NCI-H510A (cell line): ENCODE data around the gene DPF3.
A peak's percentile ranks its signal among the peaks of the same experiment; 100 is the strongest.

Experiments used
- DNase-seq: peaks from one replicate; lab custom pipeline; 2025; lab: John Stamatoyannopoulos, UW

DPF3 gene

DNA sequence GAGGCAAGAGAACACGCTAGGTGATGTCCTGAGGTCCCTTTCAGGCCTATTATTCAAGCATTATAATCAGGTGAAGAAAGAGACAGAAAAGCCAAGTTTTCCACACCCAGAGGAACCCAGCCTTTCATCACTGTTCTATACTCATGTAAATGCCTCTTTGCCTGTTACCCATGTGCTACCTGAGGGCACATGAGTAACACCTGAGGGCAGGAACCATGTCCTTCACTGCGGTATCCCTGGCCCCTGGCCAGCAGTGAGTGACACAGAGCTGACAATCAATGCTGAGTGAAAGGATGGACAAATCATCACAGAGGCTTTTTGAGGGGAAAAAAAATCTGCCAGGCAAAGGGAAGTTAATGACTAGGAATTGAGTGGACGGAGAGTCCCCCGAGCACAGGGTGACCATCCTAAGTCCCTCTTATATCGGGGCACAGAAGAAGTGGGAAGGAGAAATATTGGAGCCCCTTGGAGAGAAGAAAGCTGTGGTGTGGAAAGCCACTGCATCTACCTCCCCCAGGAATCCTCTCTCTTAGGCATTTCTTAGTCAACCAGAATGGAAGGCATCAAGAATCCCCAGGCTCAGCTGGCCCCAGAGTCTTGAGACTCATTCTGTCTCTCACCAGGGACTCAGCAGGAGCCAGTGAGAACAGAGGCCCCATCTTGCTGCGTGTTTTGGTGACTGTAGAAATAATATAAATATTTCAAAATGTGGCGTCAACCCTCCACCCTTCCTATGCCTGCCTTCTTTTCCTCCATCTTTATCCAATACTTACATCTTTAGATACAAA, 212.9 kb downstream of the DPF3 start:
- DNase-seq = no peak

DNA sequence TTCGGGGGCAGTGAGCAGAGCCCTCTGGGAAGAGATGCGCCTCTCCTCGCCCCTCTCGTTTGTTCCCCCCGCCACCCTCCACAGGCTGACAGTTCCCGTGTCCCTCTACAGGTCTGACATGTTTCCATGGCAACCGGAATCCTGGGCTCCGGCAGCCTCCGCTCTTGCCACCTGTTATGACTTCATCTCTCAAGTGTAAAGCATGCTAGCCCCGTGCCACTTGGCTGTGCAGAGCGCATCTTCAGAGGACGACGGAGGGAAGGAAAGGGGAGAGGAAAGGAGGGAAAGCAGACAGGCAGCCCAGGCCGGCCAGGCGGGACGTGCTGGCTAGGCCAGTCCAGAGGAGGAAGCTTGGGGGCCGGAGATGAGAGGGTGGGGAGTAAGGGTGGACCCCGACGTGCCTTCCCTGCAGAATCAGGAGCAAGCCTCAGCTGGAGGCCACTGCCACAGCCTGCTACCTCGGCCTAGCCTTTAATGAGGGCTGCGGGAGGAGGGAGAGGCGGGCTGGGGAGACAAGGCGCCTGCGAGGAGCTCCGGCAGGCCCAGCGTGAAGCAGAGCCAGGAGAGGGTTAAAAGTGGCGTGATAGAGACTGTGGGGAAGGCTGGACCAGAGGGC, 214.3 kb downstream of the DPF3 start:
- peak; percentile 1 for DNase-seq

DNA sequence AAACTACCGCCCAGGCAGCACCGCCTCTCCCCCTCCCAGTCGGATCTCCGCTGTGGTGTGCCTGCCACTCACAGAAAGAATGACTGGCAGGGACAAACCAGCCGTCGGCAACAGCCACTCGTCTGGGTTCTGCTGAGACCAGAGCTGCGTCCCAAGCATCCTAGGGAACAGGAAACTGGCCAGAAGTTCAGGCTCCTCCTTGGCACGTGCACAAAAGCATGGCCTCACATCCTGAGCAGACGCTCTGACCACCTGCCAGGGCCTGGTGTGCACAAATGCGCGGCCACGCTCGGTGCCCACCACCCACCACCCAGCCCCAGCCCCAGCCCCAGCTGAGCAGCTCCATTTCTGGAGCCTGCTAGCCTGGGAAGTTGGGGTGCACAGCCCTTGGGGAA, 214.8 kb downstream of the DPF3 start:
- DNase-seq = no peak

DNA sequence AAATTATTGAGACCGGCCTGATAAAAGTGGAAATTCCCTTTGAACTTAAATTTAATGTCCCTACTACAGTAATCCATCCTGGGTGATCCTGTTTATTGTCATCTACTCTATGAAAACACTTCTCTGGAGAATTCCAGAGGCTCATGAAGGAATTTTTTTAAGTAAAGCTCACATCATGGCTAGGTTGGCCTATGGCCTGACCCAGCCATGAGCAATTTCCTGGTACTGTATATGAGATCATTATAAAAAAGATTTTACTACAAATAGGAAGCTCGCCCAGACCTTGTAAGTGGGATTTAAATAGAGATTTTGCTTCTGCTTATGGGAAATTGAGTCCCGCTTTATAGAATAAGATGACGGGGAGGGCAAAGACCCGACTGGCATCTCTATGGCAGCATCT, 215.5 kb downstream of the DPF3 start:
- DNase-seq = no peak

DNA sequence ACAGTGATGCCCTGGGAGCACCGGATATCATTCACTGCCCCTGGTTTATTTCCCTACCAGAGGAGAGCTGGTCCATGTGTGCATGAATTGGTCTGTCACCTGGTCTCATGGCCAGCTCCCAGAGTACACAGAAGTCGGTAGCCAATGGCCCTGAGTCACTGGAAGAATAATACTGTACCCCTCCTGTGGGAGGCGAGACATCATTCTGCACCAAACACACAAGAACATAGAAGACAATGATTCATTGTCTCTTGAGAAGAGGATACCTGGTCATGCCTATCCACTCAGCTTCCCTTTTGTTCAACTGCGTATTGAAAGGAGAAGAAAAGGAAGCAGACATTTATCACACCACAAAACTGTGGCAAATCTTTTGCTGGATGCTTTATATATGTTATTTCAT, 216.2 kb downstream of the DPF3 start:
- no peak for DNase-seq

DNA sequence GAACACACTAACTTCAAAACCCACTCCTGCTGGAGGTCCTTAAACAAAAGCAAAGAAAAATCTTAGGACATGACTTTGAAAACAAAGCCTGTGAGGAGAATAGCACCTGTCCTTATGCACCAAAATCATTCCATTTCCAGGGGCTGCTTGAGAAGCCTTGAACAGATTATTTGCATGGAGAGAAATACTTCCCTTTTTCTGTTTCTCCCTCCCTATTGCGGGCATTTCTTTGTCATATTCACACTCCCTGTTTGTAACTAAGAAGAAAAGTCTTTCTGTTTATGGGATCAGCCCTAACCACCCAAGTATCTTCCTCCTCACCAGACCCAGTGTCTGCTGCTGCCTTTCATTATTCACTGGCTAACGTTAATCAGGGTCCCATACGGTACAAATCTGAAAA, 218.8 kb downstream of the DPF3 start:
- no peak for DNase-seq

DNA sequence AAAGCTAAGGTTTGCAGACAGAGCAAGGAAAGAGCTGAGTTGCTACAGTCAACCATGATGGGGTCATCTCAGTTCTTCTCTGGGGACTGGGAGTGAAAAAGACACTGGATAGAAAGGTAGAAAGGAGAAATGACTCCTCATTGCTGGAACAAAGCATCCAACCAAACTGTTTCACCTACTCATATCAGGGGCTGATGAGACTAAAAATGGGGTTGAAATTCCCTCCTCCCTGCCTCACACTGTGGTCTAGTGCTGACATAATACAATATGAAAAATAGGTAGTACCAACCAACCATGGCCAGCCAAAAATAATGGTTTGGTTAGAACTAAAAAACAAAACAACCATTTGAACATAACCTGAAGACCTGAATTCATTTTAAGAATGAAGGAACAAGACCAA, 220.7 kb downstream of the DPF3 start:
- DNase-seq = no peak

DNA sequence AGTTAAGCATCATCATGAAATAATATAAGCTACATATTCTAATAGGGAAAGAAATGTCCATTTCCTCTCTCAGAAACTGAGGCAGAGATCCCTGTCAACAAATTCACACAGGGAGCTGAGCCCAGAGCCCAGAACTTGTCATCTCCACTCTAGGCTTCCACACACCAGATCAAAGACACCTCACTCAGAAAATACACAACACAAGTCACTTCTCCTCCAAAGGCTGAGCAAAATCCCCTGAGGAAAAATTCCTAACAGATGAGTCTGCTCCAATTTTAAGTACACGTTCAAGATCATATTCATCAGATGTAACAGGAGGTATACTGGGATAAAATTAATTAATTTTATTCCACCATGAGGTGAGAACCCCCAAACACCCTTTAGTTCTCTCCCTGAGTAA, 227.3 kb downstream of the DPF3 start:
- DNase-seq = no peak

DNA sequence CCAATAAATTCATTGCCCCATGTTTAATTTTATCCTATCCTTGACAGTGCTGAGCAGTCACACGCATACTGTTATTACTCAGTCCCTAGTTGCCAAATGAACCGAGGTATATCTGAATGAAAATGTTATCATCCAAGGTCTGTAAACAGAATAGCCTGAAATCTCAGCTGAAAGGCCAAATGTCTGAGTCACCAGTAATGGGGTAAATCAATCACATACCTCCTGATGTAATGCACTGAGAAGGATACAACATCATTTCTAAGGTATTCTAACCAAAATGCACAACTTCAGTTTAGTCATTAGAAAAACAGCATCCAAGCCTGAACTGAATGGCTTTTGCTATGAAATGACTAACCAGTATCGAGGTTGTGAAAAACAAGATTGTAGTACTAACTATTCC, 228.6 kb downstream of the DPF3 start:
- DNase-seq = no peak

DNA sequence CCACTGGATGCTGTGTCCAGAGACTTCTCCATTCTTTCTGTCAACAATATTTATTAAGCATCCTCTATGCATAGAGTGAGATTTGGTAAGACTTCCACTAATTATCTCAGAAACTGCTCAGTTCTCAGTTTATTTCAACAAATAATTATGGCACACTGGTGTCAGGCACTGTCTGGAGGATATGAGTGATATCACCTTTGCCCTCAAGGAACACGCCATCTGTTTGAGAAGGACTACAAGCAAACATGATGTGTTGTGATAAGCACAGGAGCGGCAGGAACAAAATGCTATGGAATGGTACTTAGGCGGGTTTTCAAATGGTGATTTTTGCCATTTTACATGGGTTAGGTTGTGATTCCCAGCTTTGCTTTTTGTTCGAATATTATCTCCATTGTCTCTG, 229.2 kb downstream of the DPF3 start:
- DNase-seq = no peak

DNA sequence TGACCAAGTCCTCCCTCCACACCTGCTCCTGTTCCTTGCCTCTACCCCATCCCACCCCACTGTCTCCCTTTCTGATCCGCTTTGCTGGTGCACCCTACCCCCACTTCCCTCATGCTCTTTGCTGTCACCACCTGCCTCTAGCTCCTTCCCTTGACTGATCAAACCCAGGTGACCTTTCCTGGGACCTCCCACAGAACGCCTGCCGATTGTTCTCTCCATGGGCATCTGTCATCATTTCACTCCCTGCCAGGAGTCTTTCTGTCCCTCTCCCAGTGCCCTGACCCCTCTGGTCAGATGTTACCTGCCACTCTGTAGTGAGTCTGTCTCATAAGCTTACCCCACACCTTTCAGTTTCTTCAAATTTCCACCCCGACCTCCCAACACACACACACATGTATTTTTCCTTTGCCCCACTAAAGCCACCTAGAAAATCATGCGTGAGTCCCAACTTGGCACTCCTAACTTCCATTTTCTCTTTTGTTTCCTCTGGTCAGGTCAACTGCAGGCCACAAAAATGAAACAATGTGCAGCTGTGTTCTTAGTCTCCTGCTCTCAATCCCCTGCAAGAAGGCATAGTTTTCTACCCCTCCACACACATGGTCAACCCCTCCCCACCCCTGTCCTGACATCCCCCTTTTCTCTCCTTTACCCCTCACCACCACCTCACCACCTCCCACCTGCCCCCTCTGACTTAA, 229.8 kb downstream of the DPF3 start:
- DNase-seq = no peak

DNA sequence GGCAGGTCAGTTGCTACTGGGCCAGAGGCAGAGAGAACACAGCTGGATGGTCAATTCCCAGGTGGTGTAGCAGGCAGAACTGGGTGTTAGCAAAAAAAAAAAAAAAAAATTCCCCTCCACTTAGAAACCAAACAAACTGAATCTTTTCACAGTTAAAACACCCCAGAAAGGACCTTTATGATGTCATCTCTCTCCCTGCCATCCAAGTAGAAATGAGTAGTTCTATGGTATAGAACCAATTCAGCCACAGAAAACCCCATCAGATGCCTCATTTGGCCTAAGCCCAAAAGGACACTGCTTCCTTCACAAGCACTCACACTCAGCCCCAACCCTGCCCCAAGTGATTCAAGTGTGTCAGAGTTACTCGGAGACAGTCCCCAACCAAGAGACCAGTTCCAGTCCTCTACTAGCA, 230.8 kb downstream of the DPF3 start:
- DNase-seq = no peak

DNA sequence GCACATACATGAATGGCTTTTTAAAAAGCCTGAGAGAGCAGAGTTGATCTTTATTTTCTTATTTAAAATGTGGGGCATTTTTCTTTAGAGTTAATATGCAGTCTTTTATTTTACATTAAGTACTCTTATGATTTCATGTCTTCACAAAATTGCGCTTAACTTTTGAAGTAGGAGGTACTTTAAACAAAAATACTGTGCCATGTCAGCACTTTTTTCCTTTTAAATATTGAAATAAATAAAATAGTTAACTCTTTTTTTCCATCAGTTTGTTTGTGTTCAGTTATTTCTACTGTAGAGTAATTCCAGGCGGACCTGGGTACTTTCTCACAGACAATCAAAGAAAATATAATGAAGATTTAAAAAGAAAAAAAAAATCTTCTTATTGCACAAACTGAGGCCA, 231.7 kb downstream of the DPF3 start:
- no peak for DNase-seq

DNA sequence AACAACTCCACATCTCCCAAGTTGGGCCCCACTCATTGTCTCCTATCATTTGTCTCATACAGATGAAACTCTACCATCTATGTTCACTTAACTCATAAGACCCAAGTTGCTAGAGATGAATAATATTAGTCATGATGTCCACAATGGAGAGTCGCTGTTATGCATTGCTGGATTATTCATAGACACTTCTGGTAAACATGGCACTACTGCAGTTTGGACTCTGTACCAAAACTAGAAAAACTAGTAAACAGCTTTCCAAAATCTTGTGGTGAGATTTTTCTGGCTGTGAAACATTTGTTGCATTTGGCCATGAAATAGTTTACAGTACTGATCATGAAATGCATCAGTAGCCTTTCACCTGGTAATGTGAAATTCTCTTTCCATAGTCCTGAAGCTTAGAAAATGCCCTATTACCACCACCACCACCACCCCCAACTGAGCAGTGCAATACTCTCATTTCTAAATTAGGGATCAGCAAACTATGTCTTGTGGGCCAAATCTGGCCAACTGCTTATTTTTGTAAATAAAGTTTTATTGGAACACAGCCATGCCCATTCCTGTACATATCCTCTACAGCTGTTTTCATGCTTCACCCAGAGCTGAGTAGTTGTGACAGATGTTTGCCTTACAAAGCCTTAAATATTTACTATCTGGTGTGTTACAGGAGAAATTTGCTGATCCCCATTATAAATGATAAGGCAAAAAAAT, 236.5 kb downstream of the DPF3 start:
- no peak for DNase-seq

DNA sequence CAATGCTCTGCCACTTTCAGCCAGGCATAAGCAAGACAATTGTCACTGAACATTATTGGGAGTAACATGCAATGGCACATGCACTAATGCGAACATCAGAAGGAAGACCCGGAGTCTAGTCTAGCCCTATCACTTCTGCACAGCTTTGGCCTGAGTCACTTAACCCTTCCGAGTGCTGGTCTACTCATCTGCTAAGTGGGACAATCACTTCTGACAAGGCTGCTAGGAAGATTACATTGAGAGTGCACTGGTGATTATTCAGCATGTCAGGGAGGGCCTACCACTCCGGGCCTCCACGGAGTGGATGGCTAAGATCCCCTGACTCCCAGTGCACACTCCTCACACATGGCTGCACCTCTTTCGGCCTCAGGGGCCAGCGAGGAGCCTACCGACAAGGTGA, 240.9 kb downstream of the DPF3 start:
- no peak for DNase-seq

DNA sequence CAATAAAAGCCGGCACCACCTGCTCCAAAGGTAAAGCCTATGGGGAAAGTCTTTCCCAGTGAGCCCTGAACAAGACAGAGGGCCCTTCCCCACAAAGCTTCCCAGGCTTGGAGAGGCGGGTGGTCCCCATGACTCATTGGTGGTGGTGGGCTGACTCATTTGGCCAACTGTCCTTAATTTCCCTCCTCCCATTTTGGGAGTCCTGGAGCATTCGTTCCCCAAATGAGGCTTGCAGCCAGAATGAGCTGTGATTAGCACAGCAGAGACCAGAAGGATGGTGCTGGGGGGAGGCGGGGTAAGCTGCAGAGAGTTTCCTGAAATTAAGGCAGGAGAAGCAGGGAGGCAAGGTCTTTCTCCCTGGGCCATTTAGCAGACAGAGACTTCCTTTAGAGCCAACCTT, 241.7 kb downstream of the DPF3 start:
- DNase-seq = no peak

DNA sequence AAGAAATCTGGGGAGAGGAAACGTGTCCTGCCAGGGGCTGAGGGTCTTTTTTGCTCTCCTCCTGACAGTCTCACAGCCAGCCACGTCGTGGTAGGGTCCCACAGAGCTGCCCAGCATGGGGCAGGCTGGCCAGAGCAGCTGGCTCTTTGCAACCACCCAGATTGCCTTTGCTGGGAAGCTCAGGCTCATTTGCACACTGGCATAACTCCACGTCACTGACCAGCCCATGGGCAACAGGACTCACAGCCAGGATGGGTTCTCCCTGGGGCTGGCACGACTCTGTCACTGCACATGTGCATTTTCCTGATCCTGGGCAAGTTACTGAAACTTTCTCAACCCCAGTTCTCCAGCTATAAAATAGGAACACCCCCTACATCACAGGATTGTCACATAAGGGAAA, 242.2 kb downstream of the DPF3 start:
- no peak for DNase-seq

DNA sequence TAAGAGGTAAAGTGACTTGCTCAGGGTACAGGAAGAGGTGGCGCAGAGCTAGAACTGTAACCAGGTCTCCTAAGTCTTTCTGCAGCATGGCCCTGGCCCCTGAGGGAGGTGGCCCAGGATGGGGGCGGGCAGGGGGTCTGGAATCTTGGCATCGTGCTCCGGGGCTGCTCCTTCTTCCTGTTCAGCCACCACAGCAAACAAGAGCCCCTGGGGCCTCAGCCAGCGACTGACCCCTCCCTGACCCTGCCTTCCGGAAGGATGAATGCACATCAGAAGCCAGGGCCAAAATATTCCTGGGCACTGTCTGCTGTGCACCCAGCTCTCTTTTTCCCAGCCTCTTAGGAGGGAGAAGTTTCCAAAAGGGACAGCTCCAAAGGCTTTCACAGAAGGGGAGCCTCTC, 242.8 kb downstream of the DPF3 start:
- DNase-seq = no peak

DNA sequence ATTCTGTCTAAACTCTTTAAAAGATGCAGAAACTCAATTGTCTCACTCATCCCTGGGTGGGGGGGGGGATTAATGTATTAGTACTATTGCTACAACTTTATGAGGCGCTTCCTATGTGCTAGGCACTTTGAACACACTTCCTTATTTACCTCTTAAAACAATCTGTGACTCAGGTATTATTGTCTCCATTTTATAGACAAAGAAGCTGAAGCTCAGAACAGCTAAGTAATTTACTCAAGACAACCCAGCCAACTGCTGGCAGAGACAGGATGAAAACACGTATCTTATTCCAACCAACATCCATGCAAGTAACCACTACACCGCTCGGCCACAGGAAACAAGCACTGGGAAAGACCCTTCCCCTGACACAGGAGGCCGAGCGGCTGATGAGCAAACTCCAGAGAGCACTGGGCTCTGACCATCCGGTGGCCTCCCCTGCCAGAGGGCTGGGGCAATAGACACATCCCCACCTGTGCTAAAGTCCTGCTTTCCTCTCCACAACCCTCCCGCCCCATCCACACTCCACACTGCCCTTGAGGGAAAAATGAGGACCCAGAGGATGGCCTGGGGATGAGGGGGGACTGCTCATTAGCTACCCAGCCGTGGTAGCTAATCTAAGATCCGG, 244.2 kb downstream of the DPF3 start:
- no peak for DNase-seq

DNA sequence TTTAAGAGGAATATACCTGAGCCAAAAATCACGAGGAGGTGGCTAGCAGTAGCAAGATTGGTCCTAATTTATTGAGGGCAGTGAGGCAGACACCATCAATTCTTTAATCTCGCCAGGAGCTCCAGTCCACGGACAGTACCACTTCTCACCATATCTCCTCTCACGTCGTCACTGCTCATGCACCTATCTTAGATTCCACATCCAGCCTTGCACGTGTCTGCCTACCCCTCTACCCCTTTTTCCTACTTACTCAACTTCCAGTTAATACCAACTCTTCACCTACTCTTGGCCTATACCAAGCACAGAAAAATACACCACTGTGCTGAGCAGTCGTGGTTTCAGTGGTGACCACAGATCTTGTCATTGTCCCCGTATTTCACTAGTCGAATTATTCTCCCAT, 246.1 kb downstream of the DPF3 start:
- no peak for DNase-seq

DNA sequence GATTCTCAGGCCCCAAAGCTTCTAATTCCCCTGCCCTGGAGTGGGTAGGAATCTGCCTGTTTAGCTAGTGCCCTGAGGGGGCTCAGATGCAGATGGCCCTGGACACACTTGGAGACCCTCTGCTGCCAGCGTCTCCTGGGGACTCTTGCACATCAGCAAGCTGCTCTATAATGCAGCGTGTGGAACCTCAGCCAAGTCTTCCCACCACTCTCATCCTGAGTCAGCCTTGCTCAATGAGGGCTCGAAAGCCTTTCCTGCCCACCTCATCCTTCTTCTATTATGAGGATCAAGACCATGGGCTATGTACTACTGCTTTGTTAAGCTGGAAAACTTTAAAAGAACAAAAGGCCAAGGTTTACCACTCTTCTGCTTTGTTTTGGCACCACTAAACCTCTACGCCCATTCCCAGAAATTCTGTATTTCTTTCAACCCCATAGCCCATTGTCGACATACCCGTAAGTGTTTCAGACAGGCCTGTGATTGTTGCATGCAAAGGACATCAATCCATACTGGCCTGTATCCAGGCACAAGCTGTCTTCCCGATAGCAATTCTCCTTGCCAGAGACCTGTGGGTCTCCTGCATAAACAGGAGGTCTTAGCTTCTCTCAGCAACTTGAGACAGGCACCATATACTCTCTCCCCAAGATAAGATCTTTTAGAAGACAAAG, 246.9 kb downstream of the DPF3 start:
- no peak for DNase-seq

DNA sequence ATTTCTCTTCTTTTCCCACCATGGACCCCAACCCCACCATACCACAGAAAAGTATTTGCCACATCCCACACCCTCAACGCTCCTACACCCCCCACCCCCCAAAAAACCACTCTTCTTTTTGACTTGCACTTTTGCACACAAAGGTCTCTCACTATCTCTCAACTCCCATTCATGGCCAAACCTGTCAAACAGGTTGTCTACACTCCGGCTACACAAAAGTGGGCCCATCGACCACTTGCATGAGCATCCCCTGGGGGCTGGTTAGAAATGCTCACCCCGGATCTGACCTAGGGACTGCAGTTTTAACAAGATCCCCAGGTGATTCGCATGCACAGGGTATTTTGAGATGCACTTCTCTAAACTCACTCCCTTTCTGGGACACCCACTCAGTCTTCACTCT, 248.2 kb downstream of the DPF3 start:
- no peak for DNase-seq
